Measurements from ENCODE around the gene SLC39A3. TPM values are rescaled to one million over a fixed set of nuclear protein-coding genes. Genes with fewer than 3 reads are reported as not detected.
"Not testable (repeated sequence)": the region's sequence is repeated elsewhere in the genome, so short reads cannot be mapped to it uniquely, and the experiment has no call there.

The SLC39A3 gene
- total RNA-seq, 1 experiment from 2014 or later = 87.4 TPM

DNA sequence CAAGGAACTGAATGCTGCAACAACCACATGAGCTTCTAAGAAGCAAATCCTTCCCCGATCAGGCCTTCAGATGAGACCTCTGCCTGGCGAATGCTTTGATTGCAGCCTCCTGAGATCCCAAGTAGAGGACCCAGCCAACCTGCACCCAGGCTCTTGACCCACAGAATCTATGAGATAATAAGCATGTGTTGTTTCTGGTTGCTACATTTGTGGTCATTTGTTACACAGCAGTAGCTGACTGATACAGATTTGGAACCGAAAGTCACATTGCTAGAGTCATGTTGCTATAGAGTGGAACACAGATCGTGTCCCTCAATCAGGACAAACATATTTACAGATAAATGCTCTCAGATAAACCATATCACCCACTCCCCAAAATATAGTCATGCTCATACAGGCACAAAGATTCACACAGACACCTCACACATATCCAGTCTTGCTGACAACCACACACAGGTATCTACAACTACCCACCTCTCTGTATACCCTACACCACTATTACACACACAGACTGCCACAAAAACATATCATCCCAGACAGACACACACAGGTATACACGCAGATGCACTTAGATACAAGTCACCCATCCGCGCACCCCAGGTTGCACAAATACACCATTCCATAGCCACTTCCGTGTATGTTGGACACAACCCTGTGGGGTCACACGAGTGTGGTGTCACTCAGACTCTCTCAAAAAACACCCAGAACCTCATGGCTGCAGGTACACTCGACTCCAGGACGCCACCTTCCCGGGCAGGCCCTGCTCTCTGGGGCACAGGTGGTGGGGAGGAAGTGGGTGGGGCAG, 24.1 kb downstream of the SLC39A3 start:
- Histone ChIP-seq H3K27me3 (ENCODE audit: low read length) (no peaks in the 10 kb centered on the region), H2AFZ (ENCODE audit: low read length) (no peak overlapping the region), H3F3A (ENCODE audit: low read length, unreplicated experiment) (no peaks in the 10 kb centered on the region), H3K4me1 (ENCODE audit: insufficient read depth, low read length) (no peaks in the 10 kb centered on the region; the same call in 1 of the 2 replicates), H3K9me2 (replicated peaks; ENCODE audit: low read length) (no peaks in the 10 kb centered on the region), H3K36me3 (ENCODE audit: low read depth, low read length) (no peaks in the 10 kb centered on the region), H3K4me2 (ENCODE audit: low read length) (no peak overlapping the region), H4K20me1 (ENCODE audit: low read length) (no peaks in the 10 kb centered on the region), H3K79me2 (ENCODE audit: low read length) (no peaks in the 10 kb centered on the region), H3K9me3 (ENCODE audit: low read length) (0 out of 2 replicates have a peak, but pooled peaks cover 7% of the 10 kb centered on the region), H3K9ac (ENCODE audit: low read length) (no peak overlapping the region), H3K27ac (ENCODE audit: low read length) (no peak overlapping the region), H3K4me3 (ENCODE audit: low read length) (no peak overlapping the region)
- ChIA-PET CTCF (no interaction called here), POLR2A (ENCODE audit: unreplicated experiment) (no interaction called here)
- no TSS peak for BruUV-seq (replicated peaks)
- TF ChIP-seq, protein P1, sequence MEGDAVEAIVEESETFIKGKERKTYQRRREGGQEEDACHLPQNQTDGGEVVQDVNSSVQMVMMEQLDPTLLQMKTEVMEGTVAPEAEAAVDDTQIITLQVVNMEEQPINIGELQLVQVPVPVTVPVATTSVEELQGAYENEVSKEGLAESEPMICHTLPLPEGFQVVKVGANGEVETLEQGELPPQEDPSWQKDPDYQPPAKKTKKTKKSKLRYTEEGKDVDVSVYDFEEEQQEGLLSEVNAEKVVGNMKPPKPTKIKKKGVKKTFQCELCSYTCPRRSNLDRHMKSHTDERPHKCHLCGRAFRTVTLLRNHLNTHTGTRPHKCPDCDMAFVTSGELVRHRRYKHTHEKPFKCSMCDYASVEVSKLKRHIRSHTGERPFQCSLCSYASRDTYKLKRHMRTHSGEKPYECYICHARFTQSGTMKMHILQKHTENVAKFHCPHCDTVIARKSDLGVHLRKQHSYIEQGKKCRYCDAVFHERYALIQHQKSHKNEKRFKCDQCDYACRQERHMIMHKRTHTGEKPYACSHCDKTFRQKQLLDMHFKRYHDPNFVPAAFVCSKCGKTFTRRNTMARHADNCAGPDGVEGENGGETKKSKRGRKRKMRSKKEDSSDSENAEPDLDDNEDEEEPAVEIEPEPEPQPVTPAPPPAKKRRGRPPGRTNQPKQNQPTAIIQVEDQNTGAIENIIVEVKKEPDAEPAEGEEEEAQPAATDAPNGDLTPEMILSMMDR (conservative IDR thresholded peaks at IDR 0.05; ENCODE audit: low read depth, low read length) = no peak
- TF ChIP-seq EZH2phosphoT487 (IDR thresholded peaks at IDR 0.05; ENCODE audit: borderline replicate concordance, low read length) = no peak
- no peak for TF ChIP-seq EZH2 (IDR thresholded peaks at IDR 0.05; ENCODE audit: low read length, unreplicated experiment)
- intact Hi-C loops (cut with micrococcal nuclease) = no loop called here
- no peak for DNase-seq
- no peak for ATAC-seq

DNA sequence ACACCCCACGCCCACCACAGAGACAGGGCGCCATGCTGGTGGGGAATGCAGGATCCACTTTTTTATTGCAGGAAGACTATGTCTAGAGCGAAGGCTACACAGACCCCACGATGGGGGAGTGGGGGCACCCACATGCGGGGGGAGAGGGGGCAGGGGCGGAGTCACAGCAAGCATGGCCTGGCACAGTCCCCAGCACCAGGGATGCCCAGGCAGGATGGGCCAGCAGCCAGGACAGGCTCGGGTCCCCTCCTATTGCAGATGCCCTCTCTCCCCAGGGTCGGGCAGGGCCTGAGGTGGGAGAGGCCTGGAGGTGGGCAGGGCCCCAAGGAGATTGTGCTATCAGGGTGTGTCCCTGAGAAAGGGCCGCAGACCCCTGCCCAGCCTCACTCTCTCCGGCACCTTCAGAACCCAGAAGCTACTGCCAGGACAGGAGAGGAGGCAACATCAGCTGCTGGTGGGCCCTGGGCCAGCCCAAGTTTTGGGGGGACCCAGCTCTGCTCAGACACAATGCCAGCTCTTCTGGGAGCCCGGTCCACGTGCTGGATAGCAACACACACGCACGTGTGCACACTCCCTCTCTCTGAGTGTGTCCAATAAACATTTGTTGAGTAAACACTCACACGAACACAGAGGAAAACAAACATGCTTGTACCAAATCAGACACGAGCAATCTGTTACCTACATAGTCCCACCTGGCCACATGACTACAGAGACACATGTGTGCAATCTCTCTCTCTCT, 25.1 kb downstream of the SLC39A3 start:
- Histone ChIP-seq H3K4me3 (ENCODE audit: low read length) (no peak overlapping the region), H3K9me3 (ENCODE audit: low read length) (0 out of 2 replicates have a peak, but pooled peaks cover 7% of the 10 kb centered on the region), H3K9me2 (replicated peaks; ENCODE audit: low read length) (no peaks in the 10 kb centered on the region), H3K27ac (ENCODE audit: low read length) (no peak overlapping the region), H3K4me1 (ENCODE audit: insufficient read depth, low read length) (no peaks in the 10 kb centered on the region; the same call in 1 of the 2 replicates), H3K27me3 (ENCODE audit: low read length) (no peaks in the 10 kb centered on the region), H3K36me3 (ENCODE audit: low read depth, low read length) (no peaks in the 10 kb centered on the region), H3F3A (ENCODE audit: low read length, unreplicated experiment) (no peaks in the 10 kb centered on the region), H3K79me2 (ENCODE audit: low read length) (no peaks in the 10 kb centered on the region), H4K20me1 (ENCODE audit: low read length) (no peaks in the 10 kb centered on the region), H2AFZ (ENCODE audit: low read length) (no peak overlapping the region), H3K4me2 (ENCODE audit: low read length) (no peak overlapping the region), H3K9ac (ENCODE audit: low read length) (no peak overlapping the region)
- BruUV-seq (replicated peaks) = no TSS peak
- ATAC-seq (no peak), DNase-seq (no peak)
- TF ChIP-seq, protein P1 (conservative IDR thresholded peaks at IDR 0.05; ENCODE audit: low read depth, low read length) = no peak
- no peak for TF ChIP-seq EZH2 (IDR thresholded peaks at IDR 0.05; ENCODE audit: low read length, unreplicated experiment)
- TF ChIP-seq EZH2phosphoT487 (IDR thresholded peaks at IDR 0.05; ENCODE audit: borderline replicate concordance, low read length) = no peak
- POLR2A ChIA-PET (ENCODE audit: unreplicated experiment) = no interaction called here
- intact Hi-C loops (cut with micrococcal nuclease) = no loop called here
- CTCF ChIA-PET = no interaction called here

DNA sequence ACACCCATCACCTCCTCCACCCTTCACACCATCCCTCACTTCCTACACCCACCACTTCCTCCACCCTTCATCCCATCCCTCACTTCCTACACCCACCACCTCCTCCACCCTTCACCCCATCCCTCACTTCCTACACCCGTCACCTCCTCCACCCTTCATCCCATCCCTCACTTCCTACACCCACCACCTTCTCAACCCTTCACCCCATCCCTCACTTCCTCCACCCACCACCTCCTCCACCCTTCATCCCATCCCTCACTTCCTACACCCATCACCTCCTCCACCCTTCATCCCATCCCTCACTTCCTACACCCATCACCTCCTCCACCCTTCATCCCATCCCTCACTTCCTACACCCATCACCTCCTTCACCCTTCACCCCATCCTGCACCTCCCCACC, 25.7 kb downstream of the SLC39A3 start:
- H3K9me3 ChIP-seq (ENCODE audit: low read length); H2AFZ ChIP-seq (ENCODE audit: low read length); H3K27me3 ChIP-seq (ENCODE audit: low read length); CTCF ChIA-PET; BruUV-seq (replicated peaks); DNase-seq; H3K9ac ChIP-seq (ENCODE audit: low read length); H4K20me1 ChIP-seq (ENCODE audit: low read length); H3K27ac ChIP-seq (ENCODE audit: low read length); H3K4me2 ChIP-seq (ENCODE audit: low read length); intact Hi-C loops (cut with micrococcal nuclease); POLR2A ChIA-PET (ENCODE audit: unreplicated experiment); H3F3A ChIP-seq (ENCODE audit: low read length, unreplicated experiment); H3K4me3 ChIP-seq (ENCODE audit: low read length); ATAC-seq; H3K9me2 ChIP-seq (replicated peaks; ENCODE audit: low read length); H3K4me1 ChIP-seq (ENCODE audit: insufficient read depth, low read length); H3K36me3 ChIP-seq (ENCODE audit: low read depth, low read length); H3K79me2 ChIP-seq (ENCODE audit: low read length): not testable (repeated sequence)

DNA sequence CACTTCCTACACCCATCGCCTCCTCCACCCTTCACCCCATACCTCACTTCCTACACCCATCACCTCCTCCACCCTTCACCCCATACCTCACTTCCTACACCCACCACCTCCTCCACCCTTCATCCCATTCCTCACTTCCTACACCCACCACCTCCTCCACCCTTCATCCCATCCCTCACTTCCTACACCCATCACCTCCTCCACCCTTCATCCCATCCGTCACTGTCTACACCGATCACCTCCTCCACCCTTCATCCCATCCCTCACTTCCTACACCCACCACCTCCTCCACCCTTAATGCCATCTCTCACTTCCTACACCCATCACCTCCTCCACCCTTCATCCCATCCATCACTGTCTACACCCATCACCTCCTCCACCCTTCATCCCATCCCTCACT, 26.6 kb downstream of the SLC39A3 start:
- BruUV-seq (replicated peaks); H3K9me3 ChIP-seq (ENCODE audit: low read length); CTCF ChIA-PET; H3K4me1 ChIP-seq (ENCODE audit: insufficient read depth, low read length); DNase-seq; H2AFZ ChIP-seq (ENCODE audit: low read length); ATAC-seq; H3K27ac ChIP-seq (ENCODE audit: low read length); intact Hi-C loops (cut with micrococcal nuclease); H3K79me2 ChIP-seq (ENCODE audit: low read length); H3K4me2 ChIP-seq (ENCODE audit: low read length); H4K20me1 ChIP-seq (ENCODE audit: low read length); H3K9me2 ChIP-seq (replicated peaks; ENCODE audit: low read length); H3F3A ChIP-seq (ENCODE audit: low read length, unreplicated experiment); H3K4me3 ChIP-seq (ENCODE audit: low read length); H3K36me3 ChIP-seq (ENCODE audit: low read depth, low read length); H3K9ac ChIP-seq (ENCODE audit: low read length); POLR2A ChIA-PET (ENCODE audit: unreplicated experiment); H3K27me3 ChIP-seq (ENCODE audit: low read length): not testable (repeated sequence)
